ENCODE results near the gene COQ3.

COQ3 gene

DNA sequence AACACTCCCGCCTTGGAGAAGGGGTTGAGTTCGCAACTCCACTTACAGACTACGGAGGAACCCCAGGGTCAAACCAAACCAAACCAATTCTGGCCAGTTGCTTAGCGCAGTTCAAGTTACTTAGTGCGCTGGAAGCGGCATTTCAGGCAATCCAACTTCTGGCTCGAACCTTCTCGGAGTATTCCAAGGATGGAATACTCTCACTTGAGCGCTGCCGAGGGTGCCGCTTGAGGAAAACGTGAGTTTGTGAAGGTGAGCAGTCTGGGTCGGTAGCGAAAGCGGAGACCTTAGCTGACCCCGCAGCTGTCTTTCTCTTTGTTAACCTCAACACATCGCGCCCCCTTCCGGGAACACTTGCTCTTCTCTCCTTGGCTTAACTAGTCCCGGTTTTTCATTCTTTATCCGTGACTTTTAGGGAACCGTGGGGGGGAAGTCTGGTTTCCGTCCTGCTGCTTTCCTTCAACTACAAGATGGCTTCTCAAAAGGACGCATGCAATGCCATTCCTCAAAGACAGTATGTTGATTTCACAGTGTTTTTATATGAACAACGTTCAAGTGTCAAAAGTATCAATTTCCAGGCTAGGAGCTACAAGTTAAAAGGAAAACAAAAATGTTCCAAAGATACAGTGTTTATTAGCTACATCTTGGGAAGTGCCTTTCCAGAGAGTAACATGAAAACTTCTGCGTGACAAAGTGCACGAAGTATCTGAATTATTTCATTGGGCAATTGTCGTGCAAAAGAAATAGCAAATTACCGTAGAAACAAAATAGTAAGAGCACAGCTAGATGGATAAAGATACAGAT is 31.9 kb upstream of the COQ3 start:
- TF ChIP-seq, protein P1, sequence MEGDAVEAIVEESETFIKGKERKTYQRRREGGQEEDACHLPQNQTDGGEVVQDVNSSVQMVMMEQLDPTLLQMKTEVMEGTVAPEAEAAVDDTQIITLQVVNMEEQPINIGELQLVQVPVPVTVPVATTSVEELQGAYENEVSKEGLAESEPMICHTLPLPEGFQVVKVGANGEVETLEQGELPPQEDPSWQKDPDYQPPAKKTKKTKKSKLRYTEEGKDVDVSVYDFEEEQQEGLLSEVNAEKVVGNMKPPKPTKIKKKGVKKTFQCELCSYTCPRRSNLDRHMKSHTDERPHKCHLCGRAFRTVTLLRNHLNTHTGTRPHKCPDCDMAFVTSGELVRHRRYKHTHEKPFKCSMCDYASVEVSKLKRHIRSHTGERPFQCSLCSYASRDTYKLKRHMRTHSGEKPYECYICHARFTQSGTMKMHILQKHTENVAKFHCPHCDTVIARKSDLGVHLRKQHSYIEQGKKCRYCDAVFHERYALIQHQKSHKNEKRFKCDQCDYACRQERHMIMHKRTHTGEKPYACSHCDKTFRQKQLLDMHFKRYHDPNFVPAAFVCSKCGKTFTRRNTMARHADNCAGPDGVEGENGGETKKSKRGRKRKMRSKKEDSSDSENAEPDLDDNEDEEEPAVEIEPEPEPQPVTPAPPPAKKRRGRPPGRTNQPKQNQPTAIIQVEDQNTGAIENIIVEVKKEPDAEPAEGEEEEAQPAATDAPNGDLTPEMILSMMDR (IDR thresholded peaks at IDR 0.05; ENCODE audit: control insufficient read depth, insufficient read depth, low read depth, low read length, missing control alignments), result peak; percentile 52
- peak; percentile 41 for DNase-seq (ENCODE audit: low read depth)

DNA sequence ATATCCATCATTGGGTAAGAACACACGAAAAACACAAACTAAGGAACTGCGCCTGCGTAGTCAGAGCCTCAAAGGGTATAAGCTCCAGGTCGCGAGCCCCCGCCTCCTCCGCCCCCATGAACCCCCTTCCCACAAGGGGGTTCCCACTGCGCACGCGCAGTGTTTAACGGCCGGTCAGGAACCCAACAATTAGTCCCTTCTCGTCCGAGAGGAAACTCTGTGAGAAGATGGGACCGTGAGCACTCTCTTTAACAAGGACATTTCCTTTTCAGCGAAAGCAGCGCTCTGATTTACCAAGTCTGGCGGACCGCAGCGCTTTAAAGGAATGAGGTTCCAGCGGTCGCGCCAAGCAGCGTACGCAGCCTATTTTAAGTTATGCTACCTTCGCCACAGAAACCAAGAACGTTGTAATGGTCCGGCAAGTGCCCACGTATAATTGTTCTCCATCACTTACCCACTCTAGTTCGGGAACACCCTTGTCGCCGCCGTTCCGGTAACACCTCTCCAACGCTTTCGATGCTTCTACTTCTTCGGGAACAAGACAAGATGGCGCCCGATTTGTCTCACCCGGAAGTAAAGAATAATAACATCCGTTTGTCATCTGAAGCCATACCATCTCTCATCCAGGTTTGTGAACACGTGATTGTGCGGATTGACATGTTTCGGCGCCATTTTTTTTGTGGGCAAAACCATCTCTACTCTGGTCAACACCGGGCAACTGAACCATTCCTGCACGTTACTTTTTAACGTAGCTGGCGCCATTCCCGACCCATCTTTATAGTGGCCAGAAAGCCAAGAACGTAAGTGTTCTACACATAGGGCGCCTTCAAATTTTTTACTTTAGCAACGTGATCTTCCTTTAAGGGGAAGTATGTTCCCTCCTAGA is 31.0 kb upstream of the COQ3 start, which contains the start of gene PNISR:
Gene PNISR (minus strand): TSS at position 548 of the 886 bp plus-strand sequence. CDS start 10,649 bp downstream, outside the sequence.
- TF ChIP-seq, protein P1 (IDR thresholded peaks at IDR 0.05; ENCODE audit: control insufficient read depth, insufficient read depth, low read depth, low read length, missing control alignments), result no peak
- H3K4me3 ChIP-seq (ENCODE audit: control insufficient read depth, low read depth, low read length), result peak within 1 kb of the TSS; percentile 81
- peak; percentile 98 for DNase-seq (ENCODE audit: low read depth)

More for the DNA sequence above, 31.9 kb upstream of the COQ3 start:
- H3K4me3 ChIP-seq (ENCODE audit: control insufficient read depth, low read depth, low read length), result peak overlapping the region; percentile 81

DNA sequence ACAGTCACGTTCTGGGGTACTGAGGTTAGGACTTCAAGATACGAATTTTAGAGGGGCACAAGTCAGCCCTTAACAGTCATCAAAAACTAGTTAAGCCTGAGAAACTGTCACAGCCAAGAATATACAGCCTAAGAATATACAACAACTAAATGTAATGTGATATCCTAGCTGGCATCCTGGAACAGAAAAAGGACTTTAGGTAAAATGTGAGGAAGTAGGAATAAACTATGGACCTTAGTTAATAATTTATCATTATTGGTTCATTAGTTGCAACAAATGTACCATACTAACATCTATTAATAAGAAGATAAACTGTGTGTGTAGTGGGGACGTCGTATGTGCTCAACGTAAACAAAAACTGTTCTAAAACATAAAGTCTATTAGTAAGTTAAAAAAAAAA is 30.0 kb upstream of the COQ3 start:
- DNase-seq (ENCODE audit: low read depth), result no peak
- TF ChIP-seq, protein P1 (IDR thresholded peaks at IDR 0.05; ENCODE audit: control insufficient read depth, insufficient read depth, low read depth, low read length, missing control alignments), result no peak
- H3K4me3 ChIP-seq (ENCODE audit: control insufficient read depth, low read depth, low read length), result peak overlapping the region; percentile 81

DNA sequence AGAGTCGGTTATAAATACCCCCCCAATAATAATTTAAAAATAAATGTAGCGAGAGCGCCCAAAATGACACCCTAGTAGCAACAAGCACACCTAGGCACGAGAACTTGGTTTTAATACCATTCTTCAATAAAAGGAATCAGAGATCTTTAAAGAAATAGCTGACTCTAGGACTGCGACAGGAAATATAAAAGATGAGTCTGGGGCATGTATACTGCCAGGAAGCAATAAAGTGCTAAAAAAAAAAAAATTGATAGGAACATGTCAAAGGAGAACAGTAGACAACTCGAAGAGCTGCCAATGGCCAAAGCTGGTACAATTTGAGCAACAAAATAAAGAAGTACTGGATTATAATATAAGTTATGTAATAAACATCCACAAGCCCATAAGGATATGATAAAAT is 28.9 kb upstream of the COQ3 start:
- DNase-seq (ENCODE audit: low read depth), result no peak
- H3K4me3 ChIP-seq (ENCODE audit: control insufficient read depth, low read depth, low read length), result no peak overlapping the region
- TF ChIP-seq, protein P1 (IDR thresholded peaks at IDR 0.05; ENCODE audit: control insufficient read depth, insufficient read depth, low read depth, low read length, missing control alignments), result no peak

DNA sequence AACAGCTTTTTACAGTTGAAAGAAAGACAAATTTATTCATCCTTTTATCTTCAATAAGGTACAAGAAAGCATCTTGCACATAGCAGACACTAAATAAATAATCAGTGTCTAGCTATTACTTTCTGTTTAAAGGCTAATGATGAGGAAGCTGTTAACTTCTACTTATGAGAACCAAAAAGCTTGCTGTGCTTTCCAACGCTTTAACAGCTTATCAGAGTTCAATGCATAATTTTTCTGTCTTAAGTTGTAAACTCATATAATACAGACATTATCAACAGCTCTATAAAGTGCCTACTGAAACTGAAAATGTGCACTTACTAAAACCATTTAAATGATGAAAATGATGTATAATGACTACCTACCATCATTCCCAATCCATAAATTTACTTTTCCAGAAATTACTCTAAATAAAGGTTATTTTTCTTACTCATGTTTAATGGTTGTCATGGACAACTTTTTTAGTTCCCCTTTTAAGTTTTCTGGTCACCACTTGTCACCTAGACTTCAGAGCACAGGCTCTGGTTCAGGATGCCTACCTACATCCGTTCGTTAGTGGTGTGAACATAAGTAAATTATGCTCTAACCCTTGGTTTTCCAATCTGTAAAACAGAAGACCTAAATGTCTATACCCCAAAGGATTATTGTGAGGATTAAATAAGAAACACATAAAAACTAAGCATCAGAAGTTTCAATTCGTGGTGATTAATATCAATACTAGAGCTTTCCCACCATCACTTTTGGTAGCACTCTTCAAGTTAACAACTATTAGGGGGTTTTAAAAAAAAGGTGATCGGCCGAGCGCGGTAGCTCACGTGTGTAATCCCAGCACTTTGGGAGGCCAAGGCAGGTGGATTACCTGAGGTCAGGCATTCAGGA is 23.1 kb upstream of the COQ3 start:
- TF ChIP-seq, protein P1 (IDR thresholded peaks at IDR 0.05; ENCODE audit: control insufficient read depth, insufficient read depth, low read depth, low read length, missing control alignments), result no peak
- H3K4me3 ChIP-seq (ENCODE audit: control insufficient read depth, low read depth, low read length), result no peak overlapping the region
- no peak for DNase-seq (ENCODE audit: low read depth)

DNA sequence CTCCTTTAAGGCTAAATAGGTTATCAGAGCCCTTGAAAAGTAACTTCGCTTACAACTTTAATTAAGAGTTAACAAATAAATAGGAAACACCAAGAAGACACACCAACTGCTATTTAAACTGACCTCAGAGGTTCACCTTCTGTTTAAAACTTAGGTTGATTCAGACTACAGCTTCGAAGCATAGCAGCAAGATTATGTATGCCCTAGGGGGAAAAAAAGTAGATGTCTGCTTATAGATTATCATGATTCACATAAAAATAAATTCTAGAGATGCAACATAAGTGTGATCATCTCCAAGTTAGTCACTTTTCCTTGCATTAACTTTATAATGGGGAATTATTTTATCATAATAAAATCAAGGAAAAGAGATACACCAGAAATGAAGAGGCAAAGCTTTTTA is 22.2 kb upstream of the COQ3 start:
- no peak overlapping the region for H3K4me3 ChIP-seq (ENCODE audit: control insufficient read depth, low read depth, low read length)
- TF ChIP-seq, protein P1 (IDR thresholded peaks at IDR 0.05; ENCODE audit: control insufficient read depth, insufficient read depth, low read depth, low read length, missing control alignments), result no peak
- no peak for DNase-seq (ENCODE audit: low read depth)

All from AG09309 (cell line).